ENCODE data around the gene CDH10. TPM values are rescaled to one million over a fixed set of nuclear protein-coding genes. Genes with fewer than 3 reads are reported as not detected.

The CDH10 gene
- total RNA-seq, 4 donors from 2014 or later, result not detected

DNA sequence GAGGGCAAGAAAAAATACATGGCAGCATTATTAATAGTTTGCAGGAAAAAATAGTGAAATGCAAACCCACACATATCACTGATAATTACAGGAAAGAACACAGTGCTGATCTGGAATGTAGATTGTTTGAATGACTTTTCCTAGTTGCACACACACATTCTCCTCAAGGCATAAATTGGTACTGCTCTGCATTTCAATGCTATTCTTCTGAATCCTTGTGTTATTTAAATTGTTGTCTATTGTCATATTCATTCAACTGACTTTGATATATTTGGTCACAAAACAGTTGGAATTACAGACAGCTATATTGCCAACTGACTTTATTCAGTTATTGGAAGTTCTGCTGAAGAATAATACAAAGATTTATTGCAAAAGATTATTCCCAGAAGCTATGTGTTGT lies 139.5 kb downstream of the CDH10 start:
- TF ChIP-seq, protein P1, sequence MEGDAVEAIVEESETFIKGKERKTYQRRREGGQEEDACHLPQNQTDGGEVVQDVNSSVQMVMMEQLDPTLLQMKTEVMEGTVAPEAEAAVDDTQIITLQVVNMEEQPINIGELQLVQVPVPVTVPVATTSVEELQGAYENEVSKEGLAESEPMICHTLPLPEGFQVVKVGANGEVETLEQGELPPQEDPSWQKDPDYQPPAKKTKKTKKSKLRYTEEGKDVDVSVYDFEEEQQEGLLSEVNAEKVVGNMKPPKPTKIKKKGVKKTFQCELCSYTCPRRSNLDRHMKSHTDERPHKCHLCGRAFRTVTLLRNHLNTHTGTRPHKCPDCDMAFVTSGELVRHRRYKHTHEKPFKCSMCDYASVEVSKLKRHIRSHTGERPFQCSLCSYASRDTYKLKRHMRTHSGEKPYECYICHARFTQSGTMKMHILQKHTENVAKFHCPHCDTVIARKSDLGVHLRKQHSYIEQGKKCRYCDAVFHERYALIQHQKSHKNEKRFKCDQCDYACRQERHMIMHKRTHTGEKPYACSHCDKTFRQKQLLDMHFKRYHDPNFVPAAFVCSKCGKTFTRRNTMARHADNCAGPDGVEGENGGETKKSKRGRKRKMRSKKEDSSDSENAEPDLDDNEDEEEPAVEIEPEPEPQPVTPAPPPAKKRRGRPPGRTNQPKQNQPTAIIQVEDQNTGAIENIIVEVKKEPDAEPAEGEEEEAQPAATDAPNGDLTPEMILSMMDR (IDR thresholded peaks at IDR 0.05; ENCODE audit: low read depth), result no peak

DNA sequence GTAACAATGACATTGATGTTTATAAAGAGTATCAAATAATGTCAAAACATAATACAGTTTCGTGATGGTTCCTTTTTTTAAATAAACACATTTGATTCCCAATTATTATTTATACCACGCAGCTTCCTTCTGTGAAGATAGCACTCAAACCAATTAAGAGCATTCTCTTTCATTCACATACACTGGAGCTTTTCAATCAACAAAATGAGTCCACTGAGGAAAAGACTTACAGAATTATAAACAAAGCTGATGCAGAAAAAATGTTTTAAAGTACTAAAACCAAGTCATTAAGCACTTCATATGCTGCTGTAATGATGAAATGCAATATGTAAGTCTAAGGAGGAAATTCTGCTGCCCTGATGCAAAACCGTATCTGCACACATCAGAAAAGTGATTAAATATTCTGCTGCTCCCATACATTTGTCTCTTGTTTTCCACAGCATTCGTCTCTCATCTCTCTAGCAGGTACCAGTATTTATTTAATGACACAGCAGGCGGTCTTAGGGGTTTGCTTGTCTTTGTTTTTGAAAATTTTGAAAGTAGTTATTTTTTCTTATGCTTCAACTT lies 147.1 kb downstream of the CDH10 start:
- TF ChIP-seq, protein P1 (IDR thresholded peaks at IDR 0.05; ENCODE audit: low read depth), result no peak

DNA sequence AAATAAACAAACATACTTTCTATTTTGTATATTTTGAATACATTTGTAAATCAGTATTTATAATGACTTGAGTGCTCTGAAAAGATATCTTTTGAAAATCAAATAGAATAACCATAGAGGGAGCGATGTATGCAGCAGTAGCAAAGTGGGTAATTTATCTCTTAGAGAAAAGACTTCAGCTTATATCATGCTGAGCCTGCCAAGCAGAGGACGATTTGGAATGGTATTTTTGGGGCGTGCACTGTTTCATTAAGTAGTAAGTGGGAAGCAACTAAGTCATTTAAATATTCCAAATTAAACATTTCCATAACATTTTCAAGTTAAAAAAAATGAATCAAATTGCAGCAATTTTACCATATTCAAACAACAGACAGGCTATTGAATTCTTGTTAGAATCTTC lies 147.6 kb downstream of the CDH10 start:
- TF ChIP-seq, protein P1 (IDR thresholded peaks at IDR 0.05; ENCODE audit: low read depth), result no peak

DNA sequence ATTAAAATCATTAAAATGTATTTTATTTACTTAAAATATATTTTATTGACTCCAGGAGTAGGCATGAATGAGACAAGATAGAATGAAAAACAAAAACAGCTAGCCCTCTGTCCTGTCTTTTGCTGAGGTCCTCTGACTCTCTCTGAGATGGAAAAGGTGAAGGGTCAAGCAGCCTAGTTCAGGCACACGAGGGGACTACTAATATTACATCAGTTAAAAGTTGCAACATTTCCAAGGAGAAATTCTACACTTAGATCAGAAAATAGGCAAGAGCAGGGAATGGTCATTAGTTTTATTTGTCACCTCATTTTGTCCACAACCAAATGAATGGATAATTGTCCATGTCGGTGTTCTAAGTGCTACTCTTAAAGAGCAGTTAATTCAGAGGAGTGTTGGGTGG lies 148.5 kb downstream of the CDH10 start:
- TF ChIP-seq, protein P1 (IDR thresholded peaks at IDR 0.05; ENCODE audit: low read depth), result no peak

DNA sequence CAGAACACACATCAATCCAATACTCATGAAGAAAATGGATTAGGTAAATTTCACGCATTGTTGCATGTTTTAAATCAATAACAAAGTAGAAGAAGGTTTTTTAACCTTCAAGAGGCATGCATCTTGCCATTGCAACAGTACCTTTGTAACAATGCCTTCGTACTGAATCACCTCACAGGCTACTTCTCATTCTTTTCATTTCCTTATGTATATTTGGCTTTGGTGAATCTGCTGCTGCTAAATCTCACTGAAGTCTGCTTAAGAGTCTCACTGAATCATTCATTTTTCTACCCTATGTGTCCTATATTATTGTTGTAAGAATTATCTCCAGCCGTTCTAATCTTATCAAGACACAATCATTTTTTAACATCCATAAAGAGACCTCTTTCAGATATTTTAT lies 152.5 kb downstream of the CDH10 start:
- TF ChIP-seq, protein P1 (IDR thresholded peaks at IDR 0.05; ENCODE audit: low read depth), result no peak

DNA sequence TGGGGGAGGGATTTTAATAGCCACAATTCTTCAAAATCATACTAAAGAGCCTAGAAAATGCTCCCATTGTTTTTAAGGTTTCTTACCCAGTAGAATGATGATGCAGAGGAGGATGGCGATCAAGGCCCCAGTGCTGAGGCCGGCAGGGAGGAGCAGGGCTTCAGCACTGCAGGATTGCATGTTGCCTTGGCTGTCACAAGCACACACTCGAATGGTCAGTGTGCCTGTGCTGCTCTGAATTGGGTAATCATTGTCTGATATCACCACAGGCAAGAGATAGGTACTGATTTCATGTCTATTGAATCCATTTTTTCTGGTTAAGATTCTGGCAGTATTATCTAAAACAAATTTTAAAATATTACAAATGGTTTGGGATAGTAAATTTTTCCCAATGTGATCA lies 153.3 kb downstream of the CDH10 start:
- TF ChIP-seq, protein P1 (IDR thresholded peaks at IDR 0.05; ENCODE audit: low read depth), result no peak

DNA sequence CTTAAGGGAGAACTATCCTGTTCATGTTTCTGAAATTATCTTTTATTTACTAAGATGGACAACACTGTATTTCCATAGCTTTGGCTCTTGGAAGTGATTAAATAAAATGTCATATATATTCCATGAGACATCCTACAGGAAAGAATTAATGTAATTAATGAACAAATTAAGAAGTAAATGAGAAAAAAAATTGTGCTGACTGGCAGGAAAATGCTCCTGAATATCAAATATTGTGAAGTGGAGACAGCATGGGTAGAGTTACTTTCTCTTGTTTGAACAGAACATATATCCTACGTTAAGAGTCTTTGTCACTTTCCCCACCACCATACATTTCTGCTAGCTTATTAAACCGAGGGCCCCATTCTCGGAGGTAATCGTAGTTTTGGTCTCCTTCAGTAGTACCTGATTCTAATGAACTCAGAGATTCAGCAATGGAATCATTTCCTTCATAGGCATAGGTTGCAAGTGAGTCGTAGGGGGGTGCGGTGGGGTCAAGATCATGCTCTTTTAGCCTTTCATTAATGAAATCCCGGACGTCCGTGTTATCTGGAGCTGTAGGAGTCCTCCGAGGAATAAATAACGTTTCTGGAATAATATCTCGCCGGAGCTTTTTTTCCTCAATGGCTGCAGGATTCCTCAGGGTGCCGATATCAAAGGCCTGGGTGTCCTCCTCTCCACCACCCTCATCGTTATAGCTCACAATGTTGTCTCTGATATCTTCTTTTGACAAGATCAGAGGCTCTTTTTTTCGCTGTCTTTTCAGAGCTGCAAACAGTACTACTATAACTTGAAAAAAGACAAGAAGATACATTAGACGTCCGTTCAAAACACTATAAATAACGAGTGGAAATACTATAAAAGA lies 157.2 kb downstream of the CDH10 start:
- TF ChIP-seq, protein P1 (IDR thresholded peaks at IDR 0.05; ENCODE audit: low read depth), result no peak

All from subcutaneous adipose tissue (tissue), 4 donors.